Activated CD4-positive, alpha-beta T cell treated with anti-CD3 and anti-CD28 coated beads for 48 hours (primary cell): ENCODE results near the gene CHCHD2.
"Not testable (repeated sequence)": the region's sequence is repeated elsewhere in the genome, so short reads cannot be mapped to it uniquely, and the experiment has no call there.

Experiments
- DNase-seq: peaks from one replicate; pipeline ENCODE4 v3.0.0-alpha.2; 2020

Gene CHCHD2, protein sequence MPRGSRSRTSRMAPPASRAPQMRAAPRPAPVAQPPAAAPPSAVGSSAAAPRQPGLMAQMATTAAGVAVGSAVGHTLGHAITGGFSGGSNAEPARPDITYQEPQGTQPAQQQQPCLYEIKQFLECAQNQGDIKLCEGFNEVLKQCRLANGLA

DNA sequence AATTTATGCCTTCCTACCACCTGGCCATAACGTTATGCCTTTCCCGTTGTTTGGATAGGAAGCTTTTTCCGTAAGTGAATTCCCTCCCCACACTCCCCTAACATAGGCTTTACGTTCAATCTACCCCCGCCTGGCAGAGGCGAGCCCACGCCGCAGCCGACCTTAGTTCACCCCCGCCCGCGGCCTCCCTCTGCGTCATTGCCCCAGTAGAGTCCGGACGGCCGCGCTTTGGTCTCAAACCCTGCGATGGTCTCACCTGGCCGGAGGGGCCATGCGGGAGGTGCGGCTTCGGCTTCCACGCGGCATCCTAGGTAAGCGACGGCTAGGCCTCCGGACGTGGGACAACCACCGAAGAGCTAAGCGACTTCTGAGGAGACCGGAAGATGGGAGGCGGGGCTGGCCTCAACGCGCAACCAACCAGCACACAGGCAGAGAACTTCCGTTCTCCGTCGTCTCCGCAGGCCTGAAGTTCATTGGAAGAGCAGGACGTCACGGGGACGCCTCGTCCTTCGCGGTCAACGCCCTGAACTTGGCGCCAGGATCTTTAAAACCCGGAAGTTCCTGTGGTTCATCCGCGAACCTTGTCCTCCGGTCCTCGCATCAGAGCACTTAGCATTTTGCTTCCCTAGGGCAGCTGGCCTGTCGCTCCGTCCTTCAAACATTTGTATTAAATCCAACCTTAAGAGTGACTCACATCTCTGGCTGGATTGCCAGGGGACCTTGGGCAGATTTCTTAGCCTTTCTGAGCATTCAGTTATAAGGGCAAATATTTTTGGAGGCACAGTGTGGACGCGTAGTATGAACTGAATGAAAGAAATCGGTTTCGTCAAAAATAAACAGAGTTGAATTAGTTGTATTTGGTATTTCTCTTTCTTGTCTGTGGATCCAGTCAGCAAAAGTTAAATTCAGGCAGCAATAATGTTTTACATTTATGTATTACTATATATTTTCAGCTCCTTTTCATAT, at the start of gene CHCHD2:
Gene CHCHD2, minus strand, starts transcription at position 369 of the 966 bp plus-strand sequence. Its CDS starts 63 bp downstream, at position 306.
- DNase-seq: peak; percentile 95

DNA sequence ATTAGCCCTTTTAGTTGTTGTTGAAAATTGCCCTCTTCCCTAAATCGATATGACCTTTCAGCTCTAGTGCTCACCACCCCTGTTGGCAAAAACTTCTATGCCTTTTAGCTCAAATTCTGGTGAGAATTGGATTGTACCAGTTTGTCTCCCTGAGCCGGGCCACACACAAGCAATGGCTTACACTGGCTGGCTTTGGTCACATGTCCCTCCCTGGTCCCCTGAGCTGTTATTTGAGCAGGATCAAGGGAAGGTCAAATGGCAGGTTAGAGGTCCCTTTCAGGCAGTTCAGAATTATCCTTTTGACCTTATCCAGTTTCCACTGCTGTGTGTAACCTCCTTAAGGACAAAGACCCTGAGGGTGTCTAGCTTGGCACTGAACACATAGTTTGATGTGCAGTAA, 24.8 kb upstream of the CHCHD2 start:
- not testable (repeated sequence) for DNase-seq

DNA sequence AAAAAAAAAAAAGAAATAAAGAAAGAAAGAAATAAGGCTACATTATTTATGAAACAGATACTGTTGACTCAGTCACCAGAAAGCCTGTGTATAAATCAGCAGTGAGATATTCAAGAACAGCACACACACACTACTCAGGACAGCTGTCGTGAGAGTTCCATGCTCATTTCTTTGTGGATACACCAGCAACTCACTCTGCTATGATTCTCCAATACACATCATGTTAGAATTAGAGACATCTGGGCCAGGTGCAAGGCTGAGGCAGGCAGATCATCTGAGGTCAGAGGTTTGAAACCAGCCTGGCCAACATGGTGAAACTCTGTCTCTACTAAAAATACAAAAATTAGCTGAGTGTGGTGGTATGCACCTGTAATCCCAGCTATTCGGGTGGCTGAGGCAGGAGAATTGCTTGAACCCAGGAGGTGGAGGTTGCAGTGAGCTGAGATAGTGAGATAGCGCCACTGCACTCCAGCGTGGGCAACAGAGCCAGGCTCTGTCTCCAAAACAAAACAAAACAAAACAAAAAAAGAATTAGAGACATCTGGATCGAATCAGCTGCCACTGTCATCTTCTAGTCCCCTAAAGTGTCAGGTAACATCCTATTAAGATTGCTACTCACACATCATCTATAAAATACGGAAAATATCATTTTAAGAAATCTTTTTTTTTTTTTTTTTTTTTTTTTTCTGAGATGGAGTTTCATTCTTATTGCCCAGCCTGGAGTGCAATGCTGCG, 21.1 kb upstream of the CHCHD2 start:
- no peak for DNase-seq

DNA sequence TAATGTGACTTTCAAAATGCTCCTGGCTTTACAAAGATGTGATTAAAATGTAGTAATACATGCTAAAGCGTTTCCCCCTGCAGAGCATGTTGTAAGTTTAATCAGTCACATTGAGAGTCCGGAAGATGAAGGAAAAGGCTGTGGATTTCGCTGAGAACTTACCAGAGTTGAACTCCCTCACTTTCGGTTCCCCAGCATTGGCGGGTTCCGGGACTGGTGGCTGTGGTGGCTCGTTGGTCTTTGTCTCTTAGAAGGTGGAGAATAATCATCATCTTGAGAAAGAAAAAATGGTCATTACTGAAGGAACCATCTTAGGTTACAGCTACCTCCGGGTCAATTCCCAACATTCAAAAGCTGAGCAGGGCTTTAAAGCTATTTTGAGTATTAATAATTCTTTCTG, 19.6 kb upstream of the CHCHD2 start:
- DNase-seq: no peak

GRCh38 chr7:56124981-56125380, 18.7 kb upstream of the CHCHD2 start:
- DNase-seq: no peak

GRCh38 chr7:56121440-56121839, 15.2 kb upstream of the CHCHD2 start:
- DNase-seq: no peak

GRCh38 chr7:56115852-56116538, 9.7 kb upstream of the CHCHD2 start, which contains the start of gene NUPR2:
Gene NUPR2 (minus strand): TSS chr7:56116417. CDS start chr7:56116314, 103 bp downstream.
- no peak for DNase-seq

GRCh38 chr7:56112244-56112643, 6.0 kb upstream of the CHCHD2 start:
- DNase-seq: not testable (repeated sequence)

GRCh38 chr7:56110611-56111010, 4.3 kb upstream of the CHCHD2 start:
- DNase-seq: peak; percentile 20

- no peak for DNase-seq
Observed at GRCh38 chr7:56107954-56108258, 1.6 kb upstream of the CHCHD2 start.

DNA sequence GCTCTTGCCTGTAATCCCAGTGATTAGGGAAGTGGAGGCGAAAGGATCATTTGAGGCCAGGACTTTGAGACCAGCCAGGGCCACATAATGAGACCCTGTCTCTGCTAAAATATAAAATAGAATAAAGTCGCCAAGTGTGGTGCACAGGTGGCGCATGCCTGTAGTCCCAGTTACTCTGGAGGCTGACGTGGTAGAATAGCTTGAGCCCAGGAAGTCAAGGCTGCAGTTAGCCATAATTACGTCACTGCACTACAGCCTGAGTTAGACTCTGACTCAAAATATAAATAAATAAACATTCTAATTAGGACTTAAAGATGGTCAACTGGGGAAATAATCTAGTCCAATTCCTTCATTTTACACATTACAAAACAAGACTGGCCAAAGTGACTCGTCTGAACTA, 768 bp downstream of the CHCHD2 start:
- DNase-seq: peak; percentile 41

- DNase-seq: not testable (repeated sequence)
Observed at GRCh38 chr7:56104138-56104537, 2.1 kb downstream of the CHCHD2 start.

DNA sequence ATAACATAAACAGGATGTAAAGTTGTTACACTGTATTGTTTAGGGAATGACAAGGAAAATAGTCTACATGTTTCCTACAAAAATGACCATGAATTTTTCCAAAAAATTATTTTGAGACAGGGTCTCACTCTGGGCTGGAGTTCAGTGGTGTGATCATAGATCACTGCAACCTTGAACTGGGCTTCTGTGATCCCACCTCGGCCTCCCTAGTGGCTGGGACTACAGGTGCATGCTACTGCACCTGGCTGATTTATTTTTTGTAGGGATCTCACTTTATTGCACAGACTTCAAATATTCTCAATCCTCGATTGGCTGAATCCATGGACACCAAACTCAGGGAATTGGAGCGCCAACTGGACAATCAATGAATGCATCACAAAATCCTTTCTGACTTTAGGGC, 6.6 kb downstream of the CHCHD2 start:
- DNase-seq: no peak

DNA sequence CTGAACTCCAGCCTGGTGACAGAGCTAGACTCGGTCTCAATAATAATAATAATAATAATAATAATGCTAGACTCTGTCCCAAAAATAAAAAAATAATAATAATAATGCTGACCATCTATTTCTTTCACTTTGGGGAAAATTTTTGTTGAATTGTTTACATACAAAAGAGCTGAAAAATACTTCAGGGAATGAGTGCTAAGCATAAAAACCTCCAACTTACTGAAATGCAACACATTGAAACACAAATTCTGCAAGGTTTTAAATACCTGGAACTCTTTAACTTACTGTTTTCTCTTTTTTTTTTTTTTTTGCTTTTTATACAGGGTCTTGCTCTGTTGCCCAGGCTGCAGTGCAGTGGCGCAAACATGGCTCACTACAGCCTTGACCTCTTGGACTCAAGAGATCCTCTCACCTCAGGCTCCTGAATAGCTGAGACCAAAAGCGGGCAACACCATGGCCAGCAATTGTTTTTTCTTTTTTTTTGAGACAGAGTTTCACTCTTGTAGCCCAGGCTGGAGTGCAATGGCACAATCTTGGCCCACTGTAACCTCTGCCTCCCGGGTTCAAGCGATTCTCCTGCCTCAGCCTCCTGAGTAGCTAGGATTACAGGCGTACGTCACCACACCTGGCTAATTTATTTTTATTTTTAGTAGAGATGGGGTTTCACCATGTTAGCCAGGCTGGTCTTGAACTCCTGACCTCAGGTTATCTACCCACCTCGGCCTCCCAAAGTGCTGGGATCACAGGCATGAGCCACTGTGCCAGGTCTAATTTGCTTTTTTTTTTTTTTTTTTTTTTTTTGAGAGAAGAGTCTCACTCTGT, 7.9 kb downstream of the CHCHD2 start:
- not testable (repeated sequence) for DNase-seq

GRCh38 chr7:56097700-56098099, 8.6 kb downstream of the CHCHD2 start:
- no peak for DNase-seq

- DNase-seq: no peak
Observed at GRCh38 chr7:56092789-56093531, 13.3 kb downstream of the CHCHD2 start, which contains the start of gene PHKG1. Gene PHKG1 (minus strand): TSS chr7:56092952. CDS start chr7:56088941, 4,011 bp downstream.

DNA sequence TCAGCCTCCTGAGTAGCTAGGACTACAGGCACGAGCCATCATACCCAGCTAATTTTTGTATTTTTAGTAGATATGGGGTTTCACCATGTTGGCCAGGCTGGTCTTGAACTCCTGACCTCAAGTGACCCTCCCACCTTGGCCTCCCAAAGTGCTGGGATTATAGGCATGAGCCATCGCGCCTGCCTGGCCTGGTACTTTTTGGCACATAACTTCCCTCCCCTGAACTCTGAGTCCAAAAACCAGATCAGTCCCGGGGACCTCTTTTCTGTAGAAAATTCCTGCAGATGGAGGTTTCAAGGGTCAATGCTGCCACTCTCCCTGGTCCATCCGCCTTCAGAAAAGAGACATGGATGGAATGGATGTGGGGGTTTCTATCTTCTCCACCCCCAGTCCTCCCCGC, 13.9 kb downstream of the CHCHD2 start:
- not testable (repeated sequence) for DNase-seq

- DNase-seq: no peak
Observed at GRCh38 chr7:56091591-56091990, 14.7 kb downstream of the CHCHD2 start.

- no peak for DNase-seq
Observed at GRCh38 chr7:56087445-56087844, 18.8 kb downstream of the CHCHD2 start.

DNA sequence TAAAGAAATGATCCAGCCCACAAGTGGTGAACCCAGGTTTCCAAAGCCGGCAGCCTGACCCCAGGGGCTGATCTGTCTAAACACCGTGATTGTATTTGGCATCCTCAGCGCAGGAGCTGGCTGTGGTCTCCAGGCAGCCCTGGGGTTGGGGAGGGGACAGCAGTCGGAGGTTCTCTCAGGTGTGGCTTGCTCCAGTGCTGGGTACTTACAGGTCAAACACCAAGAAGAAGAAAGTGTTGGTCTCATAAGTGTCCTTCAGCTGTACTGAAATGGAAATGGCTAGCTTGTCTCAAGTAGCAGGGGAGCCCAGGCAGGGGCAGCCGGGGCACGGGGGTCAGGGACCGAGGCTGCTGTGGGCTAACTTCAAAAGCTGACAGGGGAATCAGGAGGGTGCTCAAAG, 19.5 kb downstream of the CHCHD2 start:
- no peak for DNase-seq

DNA sequence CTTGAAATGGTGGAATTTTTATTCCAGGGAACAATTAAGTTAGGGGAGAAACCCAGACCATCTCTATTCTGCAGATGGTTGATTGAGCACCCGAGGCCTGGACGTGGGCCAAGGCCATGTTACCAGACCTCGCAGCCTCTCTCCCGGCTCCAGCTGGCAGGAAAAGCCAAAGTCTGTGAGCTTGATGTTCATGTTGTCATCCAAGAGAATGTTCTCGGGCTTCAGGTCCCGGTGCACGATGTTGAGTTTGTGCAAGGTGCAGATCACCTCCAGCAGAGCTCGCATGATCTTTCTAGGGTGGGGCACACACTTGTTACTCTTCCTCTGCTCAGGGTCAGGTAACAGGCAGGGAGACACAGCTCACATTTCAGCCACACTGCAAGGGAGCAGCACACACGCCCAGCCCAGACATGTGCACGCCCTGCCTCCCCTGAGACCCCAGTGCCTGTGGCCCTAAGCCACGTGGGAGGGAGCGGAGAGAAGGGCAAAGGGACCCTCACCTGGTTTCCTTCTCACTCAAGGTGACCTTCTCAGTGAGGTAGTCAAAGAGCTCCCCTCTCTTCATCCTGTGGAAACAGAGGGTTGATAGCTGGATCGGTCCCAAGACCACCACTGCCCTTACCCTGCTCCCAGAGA, 23.0 kb downstream of the CHCHD2 start:
- DNase-seq: no peak
